Middle frontal gyrus (tissue), 1 donor: ENCODE results near the gene ANGPTL4.
"Not testable (repeated sequence)": the region's sequence is repeated elsewhere in the genome, so short reads cannot be mapped to it uniquely, and the experiment has no call there.

Source experiments
- DNase-seq: peaks from one replicate; pipeline ENCODE4 v3.0.0-alpha.2; 2015; ENCODE audit warnings: low spot score; ENCODE audit errors: extremely low spot score

Gene ANGPTL4

GRCh38 chr19:8363803-8364771, at the start of gene ANGPTL4:
ANGPTL4 (plus strand) TSS chr19:8364155; CDS start chr19:8364322, 167 bp downstream.
- no peak for DNase-seq

GRCh38 chr19:8314981-8315640, 48.8 kb upstream of the ANGPTL4 start:
- not testable (repeated sequence) for DNase-seq

GRCh38 chr19:8316351-8317125, 47.4 kb upstream of the ANGPTL4 start:
- no peak for DNase-seq

DNA sequence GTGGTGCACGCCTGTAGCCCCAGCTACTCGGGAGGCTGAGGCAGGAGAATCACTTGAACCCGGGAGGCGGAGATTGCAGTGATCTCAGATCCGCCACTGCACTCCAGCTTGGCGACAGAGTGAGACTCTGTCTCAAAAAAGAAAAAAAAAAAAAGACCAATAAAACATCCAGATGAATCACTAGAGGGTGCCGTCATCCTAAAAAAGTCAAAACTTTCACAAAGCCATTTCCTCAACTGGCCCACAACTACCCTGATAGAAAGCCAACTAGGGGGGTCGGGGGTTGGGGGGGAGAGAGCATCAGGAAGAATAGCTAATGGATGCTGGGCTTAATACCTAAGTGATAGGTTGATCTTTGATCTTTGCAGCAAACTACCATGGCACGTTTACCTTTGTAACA, 45.1 kb upstream of the ANGPTL4 start:
- not testable (repeated sequence) for DNase-seq

GRCh38 chr19:8319807-8320520, 44.0 kb upstream of the ANGPTL4 start:
- no peak for DNase-seq

- DNase-seq: no peak
Observed at GRCh38 chr19:8320564-8321066, 43.3 kb upstream of the ANGPTL4 start.

GRCh38 chr19:8321067-8321985, 42.6 kb upstream of the ANGPTL4 start, which contains the start of the genes NDUFA7 and RPS28:
NDUFA7 (minus strand) TSS chr19:8321375; CDS start chr19:8321358, 17 bp downstream.
RPS28 (plus strand) TSS chr19:8321496; CDS start chr19:8321531, 35 bp downstream.
- peak; percentile 97 for DNase-seq

DNA sequence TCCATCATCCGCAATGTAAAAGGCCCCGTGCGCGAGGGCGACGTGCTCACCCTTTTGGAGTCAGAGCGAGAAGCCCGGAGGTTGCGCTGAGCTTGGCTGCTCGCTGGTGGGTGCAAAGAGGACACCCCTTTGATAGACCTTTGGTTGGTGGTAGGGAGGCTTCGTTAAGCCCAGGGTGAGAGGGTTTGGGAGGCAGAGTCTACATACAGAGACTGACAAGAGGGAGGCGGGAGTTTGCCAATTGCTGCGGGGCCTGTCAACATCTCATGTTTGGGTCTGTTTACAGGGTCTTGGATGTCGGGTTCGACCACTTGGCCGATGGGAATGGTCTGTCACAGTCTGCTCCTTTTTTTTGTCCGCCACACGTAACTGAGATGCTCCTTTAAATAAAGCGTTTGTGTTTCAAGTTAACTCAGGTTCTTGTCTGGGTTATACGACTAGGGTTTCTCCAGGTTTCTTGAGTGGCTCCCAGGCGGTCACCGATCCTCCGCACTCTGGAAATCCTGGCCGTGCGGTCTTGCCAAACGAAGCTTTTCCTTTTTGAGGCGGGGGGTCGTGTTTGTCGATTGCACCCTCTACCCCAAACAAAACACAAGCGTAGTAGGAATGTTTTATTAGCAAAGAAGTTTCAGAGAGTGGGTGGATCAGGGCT, 41.8 kb upstream of the ANGPTL4 start:
- DNase-seq: no peak

- DNase-seq: no peak
Observed at GRCh38 chr19:8322638-8322997, 41.3 kb upstream of the ANGPTL4 start.

- DNase-seq: no peak
Observed at GRCh38 chr19:8323781-8324185, 40.2 kb upstream of the ANGPTL4 start.

DNA sequence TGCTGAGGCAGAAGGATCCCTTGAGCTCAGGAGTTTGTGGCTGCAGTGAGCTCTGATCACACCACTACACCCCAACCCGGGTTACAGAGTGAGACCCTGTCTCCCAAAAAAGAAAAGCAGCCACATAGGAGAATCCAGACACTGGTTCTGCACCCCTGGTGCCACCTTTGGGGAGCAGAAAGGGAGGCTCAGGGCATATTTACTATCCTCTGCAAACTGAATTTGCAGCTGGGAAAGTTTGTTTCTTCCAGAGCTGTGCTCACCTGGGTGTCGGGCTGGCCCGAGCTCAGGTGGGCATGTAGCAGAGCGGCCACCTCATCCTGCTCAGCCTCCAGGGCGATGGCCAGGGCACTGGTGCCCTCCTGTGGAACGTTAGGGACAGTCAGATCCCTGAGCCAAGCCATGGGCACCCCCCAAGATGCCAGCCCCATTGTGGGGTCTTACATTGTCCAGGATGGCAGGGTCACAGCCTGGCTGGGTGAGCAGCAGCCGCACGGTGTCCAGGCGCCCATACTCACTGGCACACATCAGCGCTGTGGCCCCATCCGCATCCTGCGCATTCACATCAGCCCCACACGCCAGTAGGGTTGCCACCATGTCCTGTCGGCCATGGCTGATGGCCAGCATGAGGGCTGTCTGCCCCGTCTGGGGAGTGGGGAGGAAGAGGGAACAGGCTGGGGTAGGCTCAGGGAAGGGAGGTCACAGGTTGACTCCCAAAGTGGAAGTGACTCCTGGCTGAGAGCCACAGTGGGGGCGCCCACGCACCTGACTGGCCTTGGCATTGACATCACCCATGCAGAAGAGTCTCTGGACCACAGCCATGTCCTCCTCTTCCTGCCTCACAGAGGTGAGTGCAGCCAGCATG, 39.5 kb upstream of the ANGPTL4 start:
- no peak for DNase-seq

DNA sequence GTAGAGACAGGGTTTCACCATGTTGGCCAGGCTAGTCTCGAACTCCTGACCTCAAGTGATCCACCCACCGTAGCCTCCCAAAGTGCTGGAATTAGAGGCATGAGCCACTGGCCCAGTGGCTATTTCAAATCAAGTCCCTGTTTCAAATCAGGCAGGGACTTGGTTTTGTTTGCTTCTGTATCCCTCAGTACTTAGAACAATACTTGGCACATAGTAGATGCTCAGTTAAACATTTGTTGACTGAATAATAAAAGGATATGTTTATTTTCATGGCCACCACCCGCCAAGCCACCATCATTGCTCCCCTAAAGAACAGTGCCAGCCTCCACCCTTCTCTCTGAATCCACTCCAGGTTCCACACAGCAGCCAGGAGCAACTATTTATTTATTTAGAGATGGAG, 38.5 kb upstream of the ANGPTL4 start:
- DNase-seq: no peak

DNA sequence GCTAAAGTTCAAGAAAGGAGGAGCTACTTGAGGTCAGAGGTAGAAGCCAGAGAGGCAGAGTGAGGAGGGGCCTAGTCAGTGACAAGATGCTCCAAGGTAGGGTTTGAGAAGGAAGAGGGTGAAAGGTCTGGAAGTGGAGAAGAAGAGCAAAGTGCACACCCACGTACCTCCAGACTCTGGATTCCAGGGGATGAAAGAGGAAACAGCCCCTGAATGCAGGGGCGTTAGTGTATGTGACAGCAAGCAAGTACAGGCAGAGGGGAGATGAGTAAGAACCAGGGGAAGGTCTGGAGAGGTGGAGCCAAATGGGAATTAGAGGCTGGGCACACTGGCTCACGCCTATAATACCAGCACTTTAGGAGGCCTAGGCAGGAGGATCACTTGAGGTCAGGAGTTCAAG, 34.0 kb upstream of the ANGPTL4 start:
- DNase-seq: no peak

DNA sequence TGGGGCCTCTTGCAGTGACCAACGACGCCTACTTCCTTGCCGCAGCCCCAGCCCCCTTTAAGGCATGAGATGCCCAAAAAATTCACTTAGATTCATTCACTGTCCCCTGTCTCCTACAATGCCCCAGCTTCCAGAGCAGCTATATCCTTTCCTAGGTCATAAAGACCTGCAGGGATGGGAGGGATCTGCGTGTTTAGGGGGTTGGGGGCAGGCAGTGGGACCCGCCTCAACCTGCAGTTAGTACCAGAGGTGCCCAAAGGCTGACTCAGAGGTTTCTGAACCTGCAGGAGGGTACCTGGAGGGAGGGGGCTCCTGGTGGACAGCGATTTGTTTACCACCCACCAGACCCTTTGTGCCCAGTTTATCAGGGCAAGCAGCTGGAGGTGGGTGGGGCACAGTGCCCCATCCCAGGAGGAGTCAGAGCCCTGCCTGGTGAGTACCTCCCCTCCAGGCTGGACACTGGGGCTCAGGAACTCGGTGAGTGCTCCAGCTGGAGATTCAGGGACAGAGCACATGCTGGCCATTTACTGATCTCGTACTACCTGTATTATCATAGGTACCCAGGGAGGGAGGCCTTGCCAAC, 32.6 kb upstream of the ANGPTL4 start:
- DNase-seq: no peak

GRCh38 chr19:8332976-8333766, 30.8 kb upstream of the ANGPTL4 start:
- DNase-seq: no peak

- DNase-seq: no peak
Observed at GRCh38 chr19:8333767-8334457, 30.0 kb upstream of the ANGPTL4 start.
